Chondrocyte (in vitro differentiated cells): ENCODE results near the gene PTPRG. TPM values are rescaled to one million over a fixed set of nuclear protein-coding genes. Genes with fewer than 3 reads are reported as not detected.

Experiments
- DNase-seq: peaks from one replicate; pipeline ENCODE4 v3.0.0; 2021; ENCODE audit warnings: mixed read lengths, low spot score
- H3K27ac Mint-ChIP-seq: one replicate; pipeline ENCODE4 v1.8.0; 2021; ENCODE audit warnings: mild to moderate bottlenecking, moderate library complexity, mixed read lengths; ENCODE audit not compliant: unreplicated experiment
- H3K27me3 Mint-ChIP-seq: 2 replicates; pipeline ENCODE4 v1.8.0; 2021; ENCODE audit warnings: low read depth, mixed read lengths
- H3K36me3 Mint-ChIP-seq: 2 replicates; pipeline ENCODE4 v1.8.0; 2021; ENCODE audit warnings: low read depth, mixed read lengths
- H3K4me1 Mint-ChIP-seq: 2 replicates; pipeline ENCODE4 v1.8.0; 2021; ENCODE audit warnings: low read depth, mild to moderate bottlenecking, mixed read lengths
- H3K4me3 Mint-ChIP-seq: one replicate; pipeline ENCODE4 v1.8.0; 2021; ENCODE audit warnings: mild to moderate bottlenecking, moderate library complexity, mixed read lengths; ENCODE audit not compliant: unreplicated experiment
- H3K9me3 Mint-ChIP-seq: 2 replicates; pipeline ENCODE4 v1.8.0; 2021; ENCODE audit warnings: low read depth, mixed read lengths
- long read RNA-seq: library from polyadenylated mRNA; stranded (forward); transcript quantifications from one replicate; pipeline ENCODE4 v2.0.0, GENCODE V29; 2021
- total RNA-seq: library from RNA; stranded (reverse); gene quantifications from 3 replicates; pipeline ENCODE4 v1.2.1, GENCODE V29; 2021
- TF ChIP-seq, protein P1 (sequence below): fragments of 200-600 bp; sonication (generic); IDR thresholded peaks from 2 replicates; pipeline ENCODE4 v1.5.0; 2021; ENCODE audit warnings: antibody characterized with exemption, mild to moderate bottlenecking, moderate library complexity

PTPRG gene
- 41.8 to 45.5 TPM (median 44.0 TPM) in 3 replicates for total RNA-seq
- long read RNA-seq, partial matches to known transcripts: 10 of 16 reads
- long read RNA-seq, other reads (novel, unspliced or antisense): 6 of 16 reads

GRCh38 chr3:61561374-61562041 is at the start of gene PTPRG:
TSS of gene PTPRG (plus strand) at chr3:61561571. CDS start at chr3:61562288, 717 bp downstream.
- peaks cover 35% of the 10 kb centered on the region for H3K4me1 Mint-ChIP-seq
- peak within 1 kb of the TSS; percentile 97 for H3K4me3 Mint-ChIP-seq
- H3K36me3 Mint-ChIP-seq: peaks cover 2% of the 10 kb centered on the region
- TF ChIP-seq, protein P1, sequence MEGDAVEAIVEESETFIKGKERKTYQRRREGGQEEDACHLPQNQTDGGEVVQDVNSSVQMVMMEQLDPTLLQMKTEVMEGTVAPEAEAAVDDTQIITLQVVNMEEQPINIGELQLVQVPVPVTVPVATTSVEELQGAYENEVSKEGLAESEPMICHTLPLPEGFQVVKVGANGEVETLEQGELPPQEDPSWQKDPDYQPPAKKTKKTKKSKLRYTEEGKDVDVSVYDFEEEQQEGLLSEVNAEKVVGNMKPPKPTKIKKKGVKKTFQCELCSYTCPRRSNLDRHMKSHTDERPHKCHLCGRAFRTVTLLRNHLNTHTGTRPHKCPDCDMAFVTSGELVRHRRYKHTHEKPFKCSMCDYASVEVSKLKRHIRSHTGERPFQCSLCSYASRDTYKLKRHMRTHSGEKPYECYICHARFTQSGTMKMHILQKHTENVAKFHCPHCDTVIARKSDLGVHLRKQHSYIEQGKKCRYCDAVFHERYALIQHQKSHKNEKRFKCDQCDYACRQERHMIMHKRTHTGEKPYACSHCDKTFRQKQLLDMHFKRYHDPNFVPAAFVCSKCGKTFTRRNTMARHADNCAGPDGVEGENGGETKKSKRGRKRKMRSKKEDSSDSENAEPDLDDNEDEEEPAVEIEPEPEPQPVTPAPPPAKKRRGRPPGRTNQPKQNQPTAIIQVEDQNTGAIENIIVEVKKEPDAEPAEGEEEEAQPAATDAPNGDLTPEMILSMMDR: no peak
- peak; percentile 93 for DNase-seq
- H3K27ac Mint-ChIP-seq: peak within 1 kb of the TSS; percentile 97
- peaks cover 2% of the 10 kb centered on the region for H3K27me3 Mint-ChIP-seq
- H3K9me3 Mint-ChIP-seq: peaks cover 8% of the 10 kb centered on the region

DNA sequence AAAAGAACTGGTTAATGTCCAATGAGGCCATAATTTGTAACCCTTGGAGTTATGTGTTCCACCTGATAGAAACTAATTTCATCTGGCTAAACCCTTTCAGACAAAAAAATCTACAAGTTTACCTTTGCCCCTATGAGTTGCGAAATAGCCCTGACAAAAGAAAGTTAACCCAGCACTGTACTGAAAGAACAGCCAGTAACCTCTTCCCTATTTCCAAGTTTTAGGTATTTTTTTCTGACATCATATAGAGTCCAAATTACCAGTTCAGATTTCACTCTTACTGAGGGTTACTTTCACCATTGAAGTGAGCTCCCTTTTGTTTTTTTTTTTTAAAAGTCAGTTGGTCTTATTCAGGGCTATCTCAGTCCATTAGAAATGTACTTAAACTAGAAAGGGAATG is 42.8 kb upstream of the PTPRG start:
- H3K27me3 Mint-ChIP-seq: peaks cover 18% of the 10 kb centered on the region
- H3K4me3 Mint-ChIP-seq: no peak overlapping the region
- TF ChIP-seq, protein P1: no peak
- H3K27ac Mint-ChIP-seq: no peak overlapping the region
- H3K4me1 Mint-ChIP-seq: no peaks in the 10 kb centered on the region
- no peaks in the 10 kb centered on the region for H3K36me3 Mint-ChIP-seq
- peaks cover 13% of the 10 kb centered on the region for H3K9me3 Mint-ChIP-seq
- no peak for DNase-seq

GRCh38 chr3:61520966-61521628 is 40.3 kb upstream of the PTPRG start:
- Mint-ChIP-seq H3K27me3 (peaks cover 20% of the 10 kb centered on the region), H3K4me3 (no peak overlapping the region), H3K9me3 (peaks cover 8% of the 10 kb centered on the region), H3K27ac (no peak overlapping the region), H3K36me3 (no peaks in the 10 kb centered on the region), H3K4me1 (no peaks in the 10 kb centered on the region)
- TF ChIP-seq, protein P1: no peak
- no peak for DNase-seq

- Mint-ChIP-seq H3K36me3 (no peaks in the 10 kb centered on the region), H3K9me3 (no peaks in the 10 kb centered on the region), H3K4me3 (no peak overlapping the region), H3K27ac (no peak overlapping the region), H3K27me3 (peaks cover 29% of the 10 kb centered on the region), H3K4me1 (no peaks in the 10 kb centered on the region)
- no peak for DNase-seq
- TF ChIP-seq, protein P1: no peak
Measured at GRCh38 chr3:61522060-61522459, 39.3 kb upstream of the PTPRG start.

DNA sequence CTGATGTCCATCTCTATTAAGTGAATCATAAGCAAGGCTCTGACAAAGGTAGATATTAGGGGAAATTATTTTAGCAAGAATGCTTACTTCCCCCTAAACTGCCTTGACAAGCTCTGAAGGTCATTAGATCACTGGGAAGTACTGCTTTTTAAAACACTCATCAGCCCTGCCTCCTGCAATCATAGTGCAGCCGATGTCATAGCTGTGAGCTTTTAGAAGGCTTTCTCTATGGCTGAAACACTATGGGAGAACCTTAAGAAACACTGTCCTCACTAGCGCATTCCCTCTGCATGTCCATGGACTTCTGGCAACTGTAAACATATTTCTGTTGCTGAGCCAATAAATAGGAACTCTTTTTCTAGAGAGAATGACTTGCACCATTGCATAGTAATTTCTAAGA is 38.7 kb upstream of the PTPRG start:
- H3K4me3 Mint-ChIP-seq: no peak overlapping the region
- no peaks in the 10 kb centered on the region for H3K36me3 Mint-ChIP-seq
- no peaks in the 10 kb centered on the region for H3K9me3 Mint-ChIP-seq

More for the DNA sequence above, 38.7 kb upstream of the PTPRG start:
- Mint-ChIP-seq H3K27ac (no peak overlapping the region), H3K4me1 (no peaks in the 10 kb centered on the region), H3K27me3 (peaks cover 31% of the 10 kb centered on the region)
- TF ChIP-seq, protein P1: no peak
- no peak for DNase-seq
